HCEC 1CT (cell line): ENCODE results near the gene PLEKHG7.
"Not testable (repeated sequence)": the region's sequence is repeated elsewhere in the genome, so short reads cannot be mapped to it uniquely, and the experiment has no call there.

Experiments
- DNase-seq: peaks from one replicate; pipeline ENCODE4 v3.0.0-alpha.2; 2017

The PLEKHG7 gene

DNA sequence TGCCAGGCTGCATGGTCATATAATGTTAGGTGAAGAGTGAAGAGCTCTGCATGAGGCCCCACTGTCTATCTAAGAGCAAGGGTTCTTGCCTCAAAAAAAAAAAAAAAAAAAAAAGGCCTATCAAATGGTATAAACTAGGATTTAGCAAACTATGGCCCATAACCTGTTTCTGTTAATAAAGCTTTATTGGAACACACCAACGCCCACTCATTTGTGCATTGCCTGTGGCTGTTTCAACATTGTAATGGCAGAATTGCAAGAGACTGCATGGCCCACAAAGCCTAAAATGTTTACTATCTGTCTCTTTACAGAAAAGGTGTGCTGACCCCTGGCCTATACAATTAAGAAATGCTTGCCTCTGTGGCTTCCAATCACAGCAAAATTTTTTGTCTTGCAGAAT, 12.8 kb downstream of the PLEKHG7 start:
- no peak for DNase-seq

- peak; percentile 69 for DNase-seq
These were observed 14.4 kb downstream of the PLEKHG7 start for GRCh38 chr12:92717202-92717601.

DNA sequence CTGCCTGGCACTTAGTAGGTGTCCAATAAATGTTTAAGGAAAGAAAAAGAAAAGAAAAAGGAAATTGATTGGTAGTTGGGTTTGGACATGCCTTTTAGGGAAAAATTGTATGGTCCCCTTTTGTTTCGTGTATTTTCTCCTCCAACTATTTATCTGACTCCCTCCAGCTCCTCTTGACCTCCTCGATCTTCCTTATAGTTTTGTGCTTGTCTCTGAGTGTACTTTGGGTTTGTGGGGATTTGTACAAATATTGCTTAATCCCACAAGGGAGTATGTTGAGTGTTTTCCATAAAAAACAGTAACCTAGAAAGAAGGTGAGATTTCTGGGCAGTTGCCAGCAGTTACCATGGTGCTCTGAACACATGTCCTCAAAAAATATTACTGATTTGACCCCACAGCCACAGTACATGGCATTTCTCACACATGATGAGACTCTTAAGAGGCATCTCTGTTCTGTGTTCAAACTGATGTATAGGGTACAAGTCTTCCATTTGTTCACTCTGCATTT, 15.7 kb downstream of the PLEKHG7 start:
- DNase-seq: no peak

DNA sequence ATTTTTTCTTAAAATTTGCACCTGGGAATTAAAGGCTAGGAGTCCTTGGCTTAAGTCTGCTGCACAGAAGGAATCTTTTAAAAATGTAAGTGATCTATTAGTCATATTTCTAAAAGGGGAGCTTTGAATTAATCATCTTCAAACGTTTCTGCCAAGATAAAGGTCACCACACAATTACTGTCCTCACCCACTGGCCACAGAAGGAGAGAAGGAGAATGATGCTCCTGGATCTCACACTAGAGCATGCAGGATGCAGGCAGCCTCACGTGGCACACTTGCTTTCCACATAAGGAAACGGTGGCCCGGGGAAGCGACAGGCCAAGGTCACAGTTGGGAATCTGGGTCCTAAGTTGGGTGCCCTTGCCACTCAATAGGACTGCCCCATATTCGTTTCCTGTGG, 16.9 kb downstream of the PLEKHG7 start:
- peak; percentile 59 for DNase-seq

DNA sequence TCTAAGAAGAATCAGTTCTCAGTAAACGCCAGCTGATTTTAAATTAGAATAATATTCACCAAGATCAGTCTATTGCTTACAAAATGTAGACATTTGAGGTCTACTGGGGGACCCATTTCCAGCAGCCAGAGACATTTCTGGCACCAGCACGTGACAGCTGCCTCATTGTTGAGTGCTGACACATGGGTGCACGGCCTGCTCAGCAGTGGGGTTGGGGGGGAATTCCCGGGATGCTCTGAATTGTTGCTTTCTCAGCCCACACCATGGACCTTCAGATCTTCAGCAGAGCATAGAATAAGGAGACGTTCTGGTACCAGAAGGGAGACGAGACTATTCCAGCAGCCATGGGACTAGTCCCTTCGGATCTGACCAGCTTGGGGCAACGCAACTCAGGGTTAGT, 18.3 kb downstream of the PLEKHG7 start:
- no peak for DNase-seq

DNA sequence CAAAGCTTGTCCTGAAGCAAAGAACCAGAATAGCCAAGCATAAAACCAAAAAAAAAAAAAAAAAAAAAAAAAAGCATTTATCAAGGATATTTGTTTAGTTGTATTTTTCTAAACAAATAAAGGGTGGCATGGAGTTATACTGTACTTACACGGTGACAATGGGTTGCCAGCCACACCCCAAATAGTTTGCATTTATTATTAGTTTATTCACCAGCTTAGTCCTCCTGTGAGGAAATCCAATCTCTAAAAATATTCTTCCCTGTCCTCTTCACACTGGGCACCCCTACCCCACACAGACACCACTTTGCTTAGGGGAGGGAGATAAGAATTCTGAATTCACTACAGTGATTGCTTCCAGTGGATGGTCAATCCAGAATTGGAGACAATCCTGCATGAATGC, 18.9 kb downstream of the PLEKHG7 start:
- DNase-seq: no peak

- DNase-seq: no peak
These were observed 20.1 kb downstream of the PLEKHG7 start for GRCh38 chr12:92722897-92723296.

- DNase-seq: no peak
These were observed 24.1 kb downstream of the PLEKHG7 start for GRCh38 chr12:92726850-92727249.

DNA sequence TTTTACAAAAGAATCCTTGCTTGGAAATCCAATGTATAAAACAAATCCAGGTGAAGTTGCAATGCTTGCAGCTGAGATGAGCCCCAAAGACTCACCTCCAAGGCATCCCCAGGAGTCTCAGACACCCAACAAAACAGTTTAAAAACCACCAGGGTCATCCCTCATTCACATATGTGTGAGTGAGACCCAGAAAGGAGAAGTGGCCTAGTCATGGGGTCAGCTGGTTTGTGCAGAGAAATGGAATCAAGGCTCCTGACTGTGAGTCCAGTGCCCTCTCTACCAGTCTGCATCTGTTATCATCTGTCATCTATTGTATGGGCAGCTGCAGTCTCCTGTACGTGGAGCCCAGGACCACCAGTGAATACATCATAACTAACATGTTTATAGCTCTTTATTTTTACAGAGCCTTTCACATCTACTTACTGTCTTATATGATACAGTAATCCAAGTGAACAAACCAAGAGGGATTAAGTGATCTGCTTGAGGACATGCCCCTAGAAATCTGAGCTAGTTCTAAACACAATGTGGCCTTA, 27.1 kb downstream of the PLEKHG7 start:
- no peak for DNase-seq

DNA sequence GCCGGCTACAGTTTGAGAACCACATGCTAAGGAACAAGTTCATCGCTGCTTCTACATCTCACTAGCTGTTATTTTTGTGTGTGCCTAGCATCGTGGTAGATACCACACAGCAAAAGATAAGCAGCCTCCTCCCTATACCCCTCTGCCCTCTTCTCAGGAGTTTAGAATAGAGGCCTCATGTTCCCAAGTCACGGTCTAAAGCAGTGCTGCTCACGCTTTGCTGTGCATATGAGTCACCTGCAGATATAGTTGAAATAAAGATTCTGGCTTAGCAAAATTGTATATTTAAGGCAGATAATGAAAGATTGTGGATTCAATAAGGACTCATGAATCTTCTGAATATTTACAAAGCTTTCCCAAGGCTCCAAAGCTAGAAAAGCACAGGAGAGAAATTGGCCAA, 28.0 kb downstream of the PLEKHG7 start:
- DNase-seq: no peak

- no peak for DNase-seq
These were observed 29.4 kb downstream of the PLEKHG7 start for GRCh38 chr12:92732216-92732615.

DNA sequence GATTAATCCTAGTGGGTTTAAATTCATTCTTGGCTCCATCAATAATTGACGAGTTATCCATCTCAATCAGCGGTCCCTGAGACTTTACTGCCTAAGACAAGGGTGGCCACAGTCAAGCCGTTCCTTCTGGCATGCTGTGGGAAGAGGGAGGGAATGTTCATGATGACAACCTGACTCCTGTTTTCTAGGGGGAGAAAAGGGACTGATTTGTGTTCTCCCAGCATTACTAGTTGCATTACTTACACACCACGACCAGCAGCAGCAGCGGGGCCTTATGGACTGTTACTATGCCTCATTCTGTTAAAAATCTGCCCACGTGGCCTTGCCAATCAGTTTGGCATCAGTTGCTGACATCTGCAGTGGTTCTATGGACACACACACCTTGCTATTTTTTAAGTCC, 29.9 kb downstream of the PLEKHG7 start:
- no peak for DNase-seq

- DNase-seq: no peak
These were observed 30.4 kb downstream of the PLEKHG7 start for GRCh38 chr12:92733181-92733580.

DNA sequence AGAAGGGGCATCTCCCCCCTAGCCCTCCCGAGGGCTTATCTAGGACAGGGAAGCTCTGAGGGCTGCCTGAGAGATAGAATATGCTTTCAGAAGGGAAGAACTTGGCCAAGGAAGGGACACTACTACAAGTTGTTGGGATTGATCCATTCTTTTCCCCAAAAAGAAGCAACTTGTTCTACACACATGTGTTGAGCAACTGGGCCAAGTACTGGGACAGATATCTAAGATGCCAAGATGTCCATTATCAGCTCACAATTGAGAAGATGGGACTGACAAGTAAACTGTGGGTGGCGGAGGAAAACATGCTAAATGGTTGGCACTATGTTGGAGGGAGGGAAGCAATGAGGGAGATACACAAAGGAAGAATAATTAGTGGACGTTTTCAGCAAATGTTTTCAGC, 30.9 kb downstream of the PLEKHG7 start:
- no peak for DNase-seq

GRCh38 chr12:92735131-92735721, 32.4 kb downstream of the PLEKHG7 start:
- DNase-seq: peak; percentile 78

- no peak for DNase-seq
These were observed 33.8 kb downstream of the PLEKHG7 start for GRCh38 chr12:92736605-92737004.

DNA sequence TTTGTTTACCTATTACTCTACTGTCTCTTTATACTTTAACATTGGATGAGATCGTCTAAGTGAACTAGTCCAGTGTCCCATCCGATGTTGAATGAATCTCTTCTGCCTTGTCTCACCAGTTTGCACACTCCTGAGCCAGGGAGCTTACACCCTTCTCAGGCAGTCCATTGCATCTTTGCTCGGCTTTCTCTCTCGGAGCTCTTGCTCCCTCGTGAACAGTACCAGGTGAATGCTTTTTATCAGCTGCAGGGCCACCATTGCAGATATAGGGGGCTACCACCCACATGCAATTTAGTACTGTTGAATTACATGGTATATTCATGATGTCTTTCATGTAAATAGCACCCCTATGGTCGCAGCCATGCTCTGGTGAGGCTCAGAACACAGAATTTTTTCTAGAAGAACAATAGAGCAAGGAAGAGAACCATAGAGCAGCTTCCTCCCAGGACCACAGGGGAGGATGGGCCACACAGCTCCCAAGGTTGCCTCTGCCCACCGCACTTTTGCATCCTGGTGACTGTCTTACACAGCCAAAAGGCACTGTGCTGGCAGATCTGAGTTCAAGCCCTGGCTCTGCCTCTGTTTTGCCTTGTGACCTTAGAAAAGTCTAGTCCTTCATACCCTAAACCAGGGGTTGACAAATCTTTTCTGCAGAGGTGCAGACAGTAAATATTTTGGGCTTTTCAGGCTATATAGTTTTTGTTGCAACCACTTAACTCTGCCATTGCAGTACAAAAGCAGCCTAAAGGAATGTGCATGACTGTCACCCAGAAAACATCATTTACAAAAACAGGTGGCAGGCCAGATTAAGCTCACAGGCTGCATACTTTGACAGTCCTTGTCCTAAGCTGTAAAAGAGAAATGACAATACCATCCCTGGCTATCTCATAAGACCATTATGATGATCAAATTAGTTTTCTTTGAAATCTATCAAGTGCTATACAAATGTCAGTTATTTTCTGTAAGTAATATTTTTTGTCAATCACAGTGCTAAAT, 35.4 kb downstream of the PLEKHG7 start:
- no peak for DNase-seq

- DNase-seq: no peak
These were observed 36.3 kb downstream of the PLEKHG7 start for GRCh38 chr12:92739113-92739512.

- no peak for DNase-seq
These were observed 37.6 kb downstream of the PLEKHG7 start for GRCh38 chr12:92740411-92740810.

- no peak for DNase-seq
These were observed 40.2 kb downstream of the PLEKHG7 start for GRCh38 chr12:92743026-92743425.

GRCh38 chr12:92745856-92746550, 43.2 kb downstream of the PLEKHG7 start:
- DNase-seq: peak; percentile 92

DNA sequence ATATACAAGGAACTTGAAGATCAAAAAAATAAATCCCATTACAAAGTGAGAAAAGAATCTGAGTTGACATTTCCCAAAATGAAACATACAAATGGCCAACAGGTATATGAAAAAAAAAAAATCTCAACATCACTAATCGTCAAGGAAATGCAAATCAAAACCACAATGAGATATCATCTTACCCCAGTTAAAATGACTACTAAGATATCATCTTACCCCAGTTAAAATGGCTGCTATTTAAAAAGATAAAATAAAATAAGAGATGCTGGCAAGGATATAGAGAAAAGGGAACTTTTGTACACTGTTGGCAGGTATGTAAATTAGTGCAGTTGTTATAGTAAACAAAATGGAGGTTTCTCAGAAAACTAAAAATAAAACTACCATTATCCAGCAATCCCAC, 44.4 kb downstream of the PLEKHG7 start:
- no peak for DNase-seq

DNA sequence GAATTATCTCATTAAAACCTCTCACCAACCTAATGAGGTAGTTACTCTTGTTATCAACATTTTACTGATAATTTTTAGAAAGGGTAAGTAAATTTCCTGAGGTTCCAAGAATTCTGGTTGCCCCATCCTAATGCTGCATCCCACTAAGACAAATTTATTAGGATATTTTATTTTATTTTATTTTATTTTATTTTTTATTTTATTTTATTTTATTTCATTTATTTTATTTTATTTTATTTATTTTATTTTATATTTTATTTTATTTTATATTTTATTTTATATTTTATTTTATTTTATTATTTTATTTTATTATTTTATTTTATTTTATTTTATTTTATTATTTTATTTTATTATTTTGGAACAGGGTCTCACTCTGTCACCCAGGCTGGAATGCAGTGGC, 46.9 kb downstream of the PLEKHG7 start:
- DNase-seq: not testable (repeated sequence)
